ENCODE measurements around the gene EP300. TPM values are rescaled to one million over a fixed set of nuclear protein-coding genes. Genes with fewer than 3 reads are reported as not detected.
"Not testable (repeated sequence)": the region's sequence is repeated elsewhere in the genome, so short reads cannot be mapped to it uniquely, and the experiment has no call there.

Gene EP300
- total RNA-seq, 1 experiment from 2014 or later: 14.2 TPM

GRCh38 chr22:41075946-41076345 is 16.4 kb upstream of the EP300 start:
- peak; percentile 87 for DNase-seq (ENCODE audit: low spot score)
- in situ Hi-C loops (cut with HindIII; ENCODE audit: low sequenced_read_pairs): no loop called here

- DNase-seq (ENCODE audit: low spot score): no peak
- in situ Hi-C loops (cut with HindIII; ENCODE audit: low sequenced_read_pairs): no loop called here
These were observed 15.5 kb upstream of the EP300 start for GRCh38 chr22:41076857-41077256.

DNA sequence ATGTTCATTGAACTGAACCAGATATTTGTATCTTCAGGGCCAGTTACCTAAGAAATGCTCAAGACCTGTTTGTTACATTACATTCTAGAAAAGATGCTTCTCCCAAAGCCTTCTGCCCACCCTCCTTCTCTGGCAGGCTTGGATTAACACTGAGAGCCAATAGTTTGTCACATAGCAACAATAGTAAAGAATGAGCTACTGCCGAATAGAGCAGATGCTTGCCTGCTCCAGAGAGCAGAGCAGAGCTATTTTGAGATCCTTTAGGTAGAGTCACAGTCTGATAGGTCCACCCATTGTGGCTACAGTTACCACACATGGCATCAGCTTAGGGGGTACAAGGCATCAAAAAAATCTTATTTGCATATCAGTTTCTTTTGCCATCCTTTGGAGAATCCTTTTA is 13.5 kb upstream of the EP300 start:
- DNase-seq (ENCODE audit: low spot score): no peak
- in situ Hi-C loops (cut with HindIII; ENCODE audit: low sequenced_read_pairs): no loop called here

DNA sequence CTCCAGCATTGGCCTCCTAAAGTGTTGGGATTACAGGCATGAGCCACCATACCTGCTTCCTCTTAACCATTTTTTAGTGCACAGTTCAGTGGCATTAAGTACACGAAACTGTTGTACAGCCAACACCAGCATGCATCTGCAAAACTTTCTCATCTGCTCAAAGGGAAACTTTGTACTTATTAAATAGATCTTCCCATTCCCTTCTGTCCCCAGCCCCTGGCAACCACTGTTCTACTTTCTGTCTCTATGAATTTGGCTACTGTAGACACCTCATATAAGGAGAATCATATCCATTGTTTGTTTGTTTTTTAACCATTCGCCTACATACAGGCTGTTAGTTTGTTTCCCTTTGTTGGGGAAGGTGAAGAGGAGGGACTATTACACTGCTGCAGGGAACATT is 6.5 kb upstream of the EP300 start:
- in situ Hi-C loops (cut with HindIII; ENCODE audit: low sequenced_read_pairs): no loop called here
- no peak for DNase-seq (ENCODE audit: low spot score)

DNA sequence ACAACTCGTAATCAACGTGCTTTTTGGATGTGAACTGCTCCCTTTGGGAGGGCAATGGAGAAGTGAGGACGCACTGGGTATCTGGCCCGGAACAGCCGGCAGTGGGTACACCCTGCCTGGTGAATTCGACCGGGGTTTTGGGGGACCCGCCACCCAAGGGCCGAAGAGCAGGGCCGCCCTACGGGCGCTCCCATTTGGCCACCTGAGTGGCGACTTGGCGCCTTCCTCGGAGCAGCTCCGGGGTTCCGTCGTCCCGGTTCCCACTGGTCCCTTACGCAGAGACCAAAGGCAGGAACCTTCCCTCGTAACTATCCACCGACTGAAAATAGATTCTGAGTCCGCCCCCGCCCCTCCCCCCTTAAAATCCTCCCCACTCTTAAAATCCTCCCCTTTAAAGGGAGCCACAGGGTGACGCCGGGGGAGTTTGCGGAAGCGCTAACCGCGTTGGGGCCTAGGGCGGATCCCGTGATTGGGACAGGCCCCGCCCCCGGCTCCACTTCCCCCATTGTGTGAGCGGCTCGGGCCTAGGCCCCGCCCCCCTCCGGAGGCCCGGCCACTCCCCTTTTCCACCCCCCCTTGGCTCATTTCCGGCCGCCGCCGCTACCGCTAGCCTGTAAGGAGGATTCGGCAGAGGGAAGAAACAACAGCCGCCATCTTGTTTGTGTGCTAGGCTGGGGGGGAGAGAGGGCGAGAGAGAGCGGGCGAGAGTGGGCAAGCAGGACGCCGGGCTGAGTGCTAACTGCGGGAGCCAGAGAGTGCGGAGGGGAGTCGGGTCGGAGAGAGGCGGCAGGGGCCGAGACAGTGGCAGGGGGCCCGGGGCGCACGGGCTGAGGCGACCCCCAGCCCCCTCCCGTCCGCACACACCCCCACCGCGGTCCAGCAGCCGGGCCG is 1.0 kb upstream of the EP300 start:
- in situ Hi-C loops (cut with HindIII; ENCODE audit: low sequenced_read_pairs): no loop called here
- DNase-seq (ENCODE audit: low spot score): peak; percentile 99

DNA sequence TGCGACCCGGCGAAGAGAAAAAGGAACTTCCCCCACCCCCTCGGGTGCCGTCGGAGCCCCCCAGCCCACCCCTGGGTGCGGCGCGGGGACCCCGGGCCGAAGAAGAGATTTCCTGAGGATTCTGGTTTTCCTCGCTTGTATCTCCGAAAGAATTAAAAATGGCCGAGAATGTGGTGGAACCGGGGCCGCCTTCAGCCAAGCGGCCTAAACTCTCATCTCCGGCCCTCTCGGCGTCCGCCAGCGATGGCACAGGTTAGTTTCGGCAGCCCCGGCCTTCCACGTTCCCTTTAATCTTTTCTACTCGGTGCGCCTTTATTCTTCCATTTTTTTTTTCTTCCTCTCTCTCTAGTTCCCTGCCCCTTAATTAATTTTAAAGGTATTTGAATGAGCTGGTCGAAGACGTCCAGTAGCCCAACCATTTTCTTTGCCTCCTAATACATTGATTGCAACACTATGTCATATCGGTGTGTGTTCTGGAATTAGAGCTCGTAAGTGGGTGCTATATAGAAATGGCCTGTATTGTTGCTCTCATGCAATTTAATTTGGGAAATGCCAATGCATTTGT is 537 bp downstream of the EP300 start:
- peak; percentile 51 for DNase-seq (ENCODE audit: low spot score)
- in situ Hi-C loops (cut with HindIII; ENCODE audit: low sequenced_read_pairs): no loop called here

GRCh38 chr22:41094041-41094593 is 1.7 kb downstream of the EP300 start:
- peak; percentile 52 for DNase-seq (ENCODE audit: low spot score)
- in situ Hi-C loops (cut with HindIII; ENCODE audit: low sequenced_read_pairs): no loop called here

DNA sequence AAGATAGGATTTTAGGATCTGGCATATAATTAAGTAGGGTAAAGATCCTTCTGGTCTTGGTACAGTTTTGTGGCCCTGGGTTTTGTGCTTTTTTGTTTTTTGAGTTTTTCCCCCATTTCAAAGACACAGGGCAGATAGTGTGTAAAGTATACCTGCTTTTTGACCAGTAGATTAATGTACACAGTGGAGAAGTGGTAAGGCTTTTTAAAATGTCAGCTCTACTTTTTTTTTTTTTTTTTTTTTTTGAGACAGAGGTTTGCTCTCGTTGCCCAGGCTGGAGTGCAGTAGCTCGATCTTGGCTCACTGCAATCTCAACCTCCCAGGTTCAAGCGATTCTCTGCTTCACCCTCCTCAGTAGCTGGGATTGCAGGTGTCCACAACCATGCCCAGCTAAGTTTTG is 4.0 kb downstream of the EP300 start:
- in situ Hi-C loops (cut with HindIII; ENCODE audit: low sequenced_read_pairs): no loop called here
- no peak for DNase-seq (ENCODE audit: low spot score)

DNA sequence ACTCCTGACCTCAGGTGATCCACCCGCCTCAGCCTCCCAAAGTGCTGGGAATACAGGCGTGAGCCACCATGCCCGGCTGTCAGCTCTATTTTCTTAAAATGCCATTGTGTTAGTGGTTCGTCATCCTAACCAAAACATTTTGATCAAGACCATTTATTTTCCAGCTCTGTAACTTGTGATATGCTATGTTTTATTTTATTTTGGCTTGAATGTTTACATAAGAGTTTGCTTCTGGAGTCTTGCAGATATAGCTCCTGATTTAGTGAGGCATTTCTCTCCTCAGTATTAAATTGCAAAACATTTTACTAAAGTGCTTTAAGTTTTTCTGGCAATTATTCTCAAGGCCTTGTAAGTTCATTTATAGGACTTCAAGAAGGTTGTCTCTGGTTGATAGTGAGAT is 4.4 kb downstream of the EP300 start:
- in situ Hi-C loops (cut with HindIII; ENCODE audit: low sequenced_read_pairs): no loop called here

DNA sequence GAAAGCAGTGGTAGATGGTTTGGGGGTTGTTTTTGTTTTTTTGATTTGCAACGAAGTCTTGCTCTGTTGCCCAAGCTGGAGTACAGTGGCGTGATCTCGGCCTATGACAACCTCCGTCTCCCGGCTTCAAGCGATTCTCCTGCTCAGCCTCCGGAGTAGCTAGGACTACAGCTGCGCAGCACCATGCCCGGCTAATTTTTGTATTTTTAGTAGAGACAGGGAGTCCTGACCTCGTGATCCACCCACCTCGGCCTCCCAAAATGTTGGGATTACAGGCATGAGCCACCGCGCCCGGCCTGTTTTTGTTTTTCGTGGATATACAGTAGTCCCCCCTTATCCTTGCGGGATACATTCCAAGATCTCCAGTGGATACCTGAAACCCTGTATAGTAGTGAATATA is 6.6 kb downstream of the EP300 start:
- in situ Hi-C loops (cut with HindIII; ENCODE audit: low sequenced_read_pairs): no loop called here
- DNase-seq (ENCODE audit: low spot score): peak; percentile 40

More for the DNA sequence above, 4.4 kb downstream of the EP300 start:
- no peak for DNase-seq (ENCODE audit: low spot score)

GRCh38 chr22:41106122-41106968 is 14.0 kb downstream of the EP300 start:
- no peak for DNase-seq (ENCODE audit: low spot score)
- in situ Hi-C loops (cut with HindIII; ENCODE audit: low sequenced_read_pairs): no loop called here

DNA sequence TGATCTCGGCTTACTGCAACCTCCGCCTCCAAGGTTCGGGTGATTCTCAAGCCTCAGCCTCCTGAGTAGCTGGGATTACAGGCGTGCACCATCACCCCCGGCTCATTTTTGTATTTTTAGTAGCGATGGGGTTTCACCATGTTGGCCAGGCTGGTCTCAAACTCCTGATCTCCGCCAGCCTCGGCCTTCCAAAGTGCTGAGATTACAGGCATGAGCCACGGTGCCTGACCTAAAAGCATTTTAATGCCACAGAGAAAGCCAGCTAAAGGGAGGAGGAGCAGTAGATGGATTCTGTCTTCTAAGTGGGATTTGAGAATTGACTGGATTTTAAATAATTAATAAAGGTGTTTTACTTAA is 14.6 kb downstream of the EP300 start:
- DNase-seq (ENCODE audit: low spot score); in situ Hi-C loops (cut with HindIII; ENCODE audit: low sequenced_read_pairs): not testable (repeated sequence)

DNA sequence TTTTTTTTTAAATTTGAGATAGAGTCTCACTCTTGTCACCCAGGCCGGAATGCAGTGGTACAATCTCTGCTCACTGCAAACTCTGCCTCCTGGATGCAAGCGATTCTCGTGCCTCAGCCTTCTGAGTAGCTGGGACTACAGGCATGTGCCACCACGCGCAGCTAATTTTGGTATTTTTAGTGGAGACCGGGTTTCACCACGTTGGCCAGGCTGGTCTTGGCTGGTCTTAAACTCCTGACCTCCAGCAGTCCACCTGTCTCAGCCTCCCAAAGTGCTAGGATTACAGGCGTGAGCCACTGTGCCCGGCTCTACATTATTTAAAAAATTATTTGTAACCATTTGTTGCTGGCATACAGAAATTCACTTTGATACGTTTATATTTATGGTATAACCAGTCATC is 18.6 kb downstream of the EP300 start:
- in situ Hi-C loops (cut with HindIII; ENCODE audit: low sequenced_read_pairs): no loop called here
- no peak for DNase-seq (ENCODE audit: low spot score)

DNA sequence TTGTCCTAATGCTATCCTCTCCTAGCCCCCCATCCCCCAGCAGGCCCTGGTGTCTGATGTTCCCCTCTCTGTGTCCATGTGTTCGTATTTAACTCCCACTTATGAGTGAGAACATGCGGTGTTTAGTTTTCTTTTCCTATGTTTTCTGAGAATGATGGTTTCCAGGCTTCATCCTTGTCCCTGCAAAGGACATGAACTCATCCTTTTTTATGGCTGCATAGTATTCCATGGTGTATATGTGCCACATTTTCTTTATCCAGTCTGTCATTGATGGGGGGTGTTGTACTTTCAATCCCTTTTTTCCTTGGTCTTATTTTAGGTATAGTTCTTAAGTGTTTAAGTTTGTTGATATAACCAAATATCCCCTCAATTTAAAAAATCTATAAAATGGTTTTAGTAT is 23.9 kb downstream of the EP300 start:
- in situ Hi-C loops (cut with HindIII; ENCODE audit: low sequenced_read_pairs): no loop called here
- DNase-seq (ENCODE audit: low spot score): no peak

- no peak for DNase-seq (ENCODE audit: low spot score)
- in situ Hi-C loops (cut with HindIII; ENCODE audit: low sequenced_read_pairs): no loop called here
These were observed 25.0 kb downstream of the EP300 start for GRCh38 chr22:41117127-41117965.

DNA sequence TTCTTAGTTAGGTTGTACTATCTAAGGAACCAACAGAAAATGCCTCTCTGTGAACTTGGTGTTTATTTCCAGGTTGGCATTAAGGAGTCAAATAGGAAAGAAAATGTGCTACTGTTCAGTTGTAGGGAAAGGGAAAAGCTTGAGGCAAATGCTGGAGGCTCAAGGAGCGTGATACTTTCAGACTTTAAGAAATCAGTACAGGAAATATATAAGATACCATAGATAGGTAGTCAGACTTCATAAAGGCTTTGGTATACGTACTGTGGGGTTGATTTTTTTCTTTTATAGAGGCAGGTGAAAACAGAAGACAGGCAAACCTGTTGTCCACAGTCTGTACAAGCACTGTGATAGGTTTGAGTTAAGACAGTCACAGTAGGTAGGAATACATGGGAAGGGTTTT is 30.8 kb downstream of the EP300 start:
- DNase-seq (ENCODE audit: low spot score): no peak
- in situ Hi-C loops (cut with HindIII; ENCODE audit: low sequenced_read_pairs): no loop called here

DNA sequence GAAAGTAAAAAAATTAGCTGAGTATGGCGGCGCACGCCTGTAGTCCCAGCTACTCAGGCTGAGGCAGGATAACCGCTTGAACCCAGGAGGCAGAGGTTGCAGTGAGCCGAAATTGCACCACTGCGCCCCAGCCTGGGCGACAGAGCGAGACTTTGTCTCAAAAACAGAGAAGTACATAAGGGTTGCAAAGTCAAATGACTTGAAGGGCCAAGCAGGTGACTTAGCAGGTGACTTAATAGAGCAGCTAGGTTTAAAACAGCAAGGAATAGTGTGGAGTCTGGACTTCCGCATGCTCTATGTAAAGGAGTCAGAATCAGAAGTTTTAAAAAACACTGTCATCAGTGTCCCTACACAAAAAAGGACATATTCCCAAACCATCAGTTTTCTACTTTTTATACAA is 31.7 kb downstream of the EP300 start:
- in situ Hi-C loops (cut with HindIII; ENCODE audit: low sequenced_read_pairs): no loop called here
- DNase-seq (ENCODE audit: low spot score): no peak

- in situ Hi-C loops (cut with HindIII; ENCODE audit: low sequenced_read_pairs): no loop called here
- DNase-seq (ENCODE audit: low spot score): no peak
These were observed 35.1 kb downstream of the EP300 start for GRCh38 chr22:41127451-41127850.

GRCh38 chr22:41128606-41129005 is 36.2 kb downstream of the EP300 start:
- in situ Hi-C loops (cut with HindIII; ENCODE audit: low sequenced_read_pairs): no loop called here
- no peak for DNase-seq (ENCODE audit: low spot score)

Measured in G401 (cell line).